Ishikawa (cell line): ENCODE results near the gene NRXN3.

Source experiments
- CEBPB ChIP-seq: IDR thresholded peaks from 2 replicates; pipeline ENCODE4 v1.6.1; 2012
- CREB1 ChIP-seq: IDR thresholded peaks from 2 replicates; pipeline ENCODE4 v1.6.1; 2012; ENCODE audit warnings: low read depth
- EGR1 ChIP-seq: IDR thresholded peaks from 2 replicates; pipeline ENCODE4 v1.6.1; 2012
- EP300 ChIP-seq: IDR thresholded peaks from 2 replicates; pipeline ENCODE4 v1.6.1; 2012; ENCODE audit warnings: borderline replicate concordance
- FOXM1 ChIP-seq: IDR thresholded peaks from 2 replicates; pipeline ENCODE4 v1.6.1; 2012; ENCODE audit warnings: low read depth, borderline replicate concordance
- RAD21 ChIP-seq: IDR thresholded peaks from 2 replicates; pipeline ENCODE4 v1.6.1; 2012; ENCODE audit warnings: low read depth
- REST ChIP-seq: IDR thresholded peaks from 2 replicates; pipeline ENCODE4 v1.6.1; 2012; ENCODE audit warnings: low read depth, mild to moderate bottlenecking
- TCF12 ChIP-seq: IDR thresholded peaks from 2 replicates; pipeline ENCODE4 v1.6.1; 2012; ENCODE audit warnings: low read depth
- TEAD4 ChIP-seq: IDR thresholded peaks from 2 replicates; pipeline ENCODE4 v1.6.1; 2012
- YY1 ChIP-seq: IDR thresholded peaks from 2 replicates; pipeline ENCODE4 v1.6.1; 2012; ENCODE audit warnings: low read depth
- ZBTB7A ChIP-seq: IDR thresholded peaks from 2 replicates; pipeline ENCODE4 v1.6.1; 2012; ENCODE audit warnings: low read depth
- TF ChIP-seq, protein P1 (sequence below): IDR thresholded peaks from 2 replicates; pipeline ENCODE4 v1.6.1; 2012

DNA sequence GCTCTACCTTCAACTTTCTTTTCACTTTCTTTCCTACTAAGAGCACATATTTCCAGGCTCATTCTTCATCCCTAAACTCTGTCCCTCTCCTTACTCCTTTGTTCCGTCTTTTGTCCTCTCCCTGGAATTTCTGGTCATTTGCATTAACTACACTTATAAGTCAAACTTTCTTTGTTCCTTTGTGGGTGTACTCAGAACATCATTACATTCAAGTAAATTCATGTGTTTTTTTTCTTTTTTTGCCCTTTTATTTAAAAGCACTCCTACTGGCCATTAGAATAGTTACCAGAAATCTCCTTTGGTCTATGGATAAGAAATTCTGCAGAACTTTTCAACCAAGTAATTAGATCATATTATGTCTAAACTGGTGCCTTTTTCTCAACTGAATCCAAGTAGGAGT, 1238.5 kb downstream of the NRXN3 start:
- TF ChIP-seq TEAD4, result no peak
- TF ChIP-seq EP300, result no peak
- no peak for TF ChIP-seq FOXM1
- no peak for TF ChIP-seq CEBPB
- no peak for TF ChIP-seq ZBTB7A
- no peak for TF ChIP-seq RAD21
- no peak for TF ChIP-seq REST
- TF ChIP-seq YY1, result no peak
- no peak for TF ChIP-seq EGR1
- no peak for TF ChIP-seq TCF12
- TF ChIP-seq, protein P1, sequence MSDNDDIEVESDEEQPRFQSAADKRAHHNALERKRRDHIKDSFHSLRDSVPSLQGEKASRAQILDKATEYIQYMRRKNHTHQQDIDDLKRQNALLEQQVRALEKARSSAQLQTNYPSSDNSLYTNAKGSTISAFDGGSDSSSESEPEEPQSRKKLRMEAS, result no peak
- no peak for TF ChIP-seq CREB1
